GM18508 (cell line): ENCODE measurements around the gene PFDN2.
"Not testable (repeated sequence)": the region's sequence is repeated elsewhere in the genome, so short reads cannot be mapped to it uniquely, and the experiment has no call there.

Experiments used
- ATAC-seq: cut with Tn5 transposase; IDR thresholded peaks from one replicate; pipeline ENCODE4 v1.9.1; 2021; ENCODE audit warnings: moderate number of reproducible peaks; ENCODE audit not compliant: insufficient read depth, unreplicated experiment

Gene PFDN2

DNA sequence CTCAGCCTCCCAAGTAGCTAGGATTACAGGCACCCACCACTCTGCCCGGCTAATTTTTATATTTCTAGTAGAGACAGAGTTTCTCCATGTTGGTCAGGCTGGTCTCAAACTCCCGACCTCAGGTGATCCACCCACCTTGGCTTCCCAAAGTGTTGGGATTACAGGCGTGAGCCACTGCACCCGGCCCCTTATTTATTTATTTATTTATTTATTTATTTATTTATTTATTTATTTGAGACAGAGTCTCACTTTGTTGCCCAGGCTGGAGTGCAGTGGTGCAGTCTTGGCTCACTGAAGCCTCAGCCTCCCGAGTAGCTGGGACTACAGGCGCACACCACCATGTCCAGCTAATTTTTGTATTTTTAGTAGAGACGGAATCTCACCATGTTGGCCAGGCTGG lies 52.2 kb downstream of the PFDN2 start:
- ATAC-seq, result not testable (repeated sequence)

DNA sequence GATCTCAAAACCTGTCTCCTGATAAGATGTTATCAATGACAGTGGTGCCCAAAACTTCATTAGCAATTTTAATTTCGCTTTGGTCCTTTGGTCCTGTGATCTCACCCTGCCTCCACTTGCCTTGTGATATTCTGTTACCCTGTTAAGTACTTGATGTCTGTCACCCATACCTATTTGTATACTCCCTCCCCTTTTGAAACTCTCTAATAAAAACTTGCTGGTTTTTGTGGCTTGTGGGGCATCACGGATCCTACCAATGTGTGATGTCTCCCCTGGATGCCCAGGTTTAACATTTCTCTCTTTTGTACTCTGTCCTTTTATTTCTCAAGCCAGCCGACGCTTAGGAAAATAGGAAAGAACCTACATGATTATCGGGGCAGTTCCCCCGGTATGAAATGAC lies 53.9 kb downstream of the PFDN2 start:
- not testable (repeated sequence) for ATAC-seq

DNA sequence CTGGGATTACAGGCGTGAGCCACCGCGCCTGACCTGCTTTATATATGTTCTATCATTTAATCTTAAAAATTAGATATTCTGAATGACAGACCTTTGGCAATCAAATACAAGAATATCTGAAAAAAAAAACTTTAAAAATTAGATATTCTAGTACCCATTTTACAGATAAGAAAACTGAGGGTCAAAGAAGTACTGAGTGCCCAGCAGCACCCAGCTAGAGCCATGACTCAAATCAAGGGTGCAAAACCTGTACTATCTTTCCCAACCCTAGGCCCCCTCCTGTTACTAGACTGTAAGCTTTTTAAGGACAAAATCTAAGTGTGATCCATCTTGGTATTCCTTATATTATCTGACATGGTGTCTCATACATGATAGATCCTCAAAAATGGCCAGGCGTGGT lies 56.4 kb downstream of the PFDN2 start:
- ATAC-seq, result no peak

- ATAC-seq, result no peak
Observed at GRCh38 chr1:161059293-161059692, 58.5 kb downstream of the PFDN2 start.

DNA sequence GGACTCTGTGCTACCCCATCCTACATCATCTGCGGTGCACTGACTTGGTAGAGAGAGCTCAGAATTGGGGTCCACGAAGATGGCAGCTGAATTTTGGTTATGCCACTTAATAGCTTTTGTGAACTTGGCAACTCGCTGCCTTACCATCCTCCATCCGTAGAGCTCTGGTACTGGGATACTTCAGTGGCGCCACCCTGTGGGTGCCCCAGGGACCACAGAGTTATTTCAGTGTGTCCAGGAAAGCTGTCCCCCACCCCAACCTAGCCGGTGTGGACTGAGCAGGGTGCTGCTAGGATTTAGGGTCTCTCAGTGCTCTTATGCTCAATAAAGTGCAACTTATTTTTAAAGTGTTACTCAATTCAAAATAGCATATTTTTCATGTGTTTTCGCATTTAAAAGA lies 63.0 kb downstream of the PFDN2 start:
- no peak for ATAC-seq

DNA sequence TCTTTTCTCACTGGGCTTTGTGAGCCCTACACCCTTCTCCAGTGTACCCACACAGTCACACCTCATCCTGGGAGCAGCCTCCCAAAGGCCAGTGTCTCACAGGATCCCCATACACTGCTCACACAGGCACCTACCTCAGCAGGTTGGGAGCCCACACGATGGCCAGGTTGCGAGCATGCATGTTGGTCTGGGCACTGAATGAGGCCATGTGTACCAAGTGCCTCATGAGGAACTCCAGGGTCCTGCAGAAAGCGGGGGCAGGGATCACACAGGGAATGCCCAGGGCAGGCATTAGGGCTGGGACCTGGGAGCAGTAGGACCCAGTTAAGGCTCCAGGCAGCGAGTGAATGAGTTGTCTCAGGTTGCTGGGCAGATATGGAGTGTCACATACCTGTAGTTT lies 63.6 kb downstream of the PFDN2 start:
- ATAC-seq, result no peak

DNA sequence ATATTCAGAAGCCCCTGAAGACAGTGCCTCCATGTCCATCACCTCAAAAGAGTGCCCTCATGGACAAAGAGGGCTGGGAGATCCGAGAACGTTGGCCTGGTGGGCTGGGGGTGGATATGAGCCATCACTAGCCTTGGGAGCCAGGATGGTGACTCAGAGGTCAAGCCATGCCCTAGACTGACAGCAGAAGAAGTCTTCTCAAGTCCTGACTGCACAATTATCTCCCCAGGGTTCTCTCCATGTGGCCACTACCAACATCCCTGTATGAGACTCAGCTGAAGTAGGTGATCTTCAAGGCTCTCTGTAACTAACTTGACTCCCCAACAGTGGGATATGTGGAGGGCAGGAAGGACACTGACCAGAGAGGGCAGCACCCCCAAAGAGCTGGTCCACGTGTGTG lies 64.9 kb downstream of the PFDN2 start:
- no peak for ATAC-seq

DNA sequence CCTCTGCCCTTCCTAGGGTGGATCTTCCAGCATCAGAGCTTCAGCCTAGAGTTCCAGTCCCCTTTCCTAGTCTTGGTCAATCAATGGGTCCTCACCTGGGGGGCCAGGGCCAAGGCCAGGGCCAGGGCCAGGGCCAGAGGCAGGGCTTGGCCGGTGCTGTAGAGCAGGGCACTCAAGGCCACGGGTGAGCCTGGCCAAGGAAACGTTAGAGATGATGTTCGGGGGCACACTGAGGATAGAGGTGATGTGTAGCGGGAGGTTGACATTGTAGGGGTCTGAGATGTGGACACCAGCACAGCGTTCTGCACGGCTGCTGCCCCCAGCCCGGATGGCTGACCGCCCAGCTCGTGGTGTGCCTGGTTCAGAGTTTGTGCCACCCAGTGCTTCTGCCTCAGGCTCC lies 66.6 kb downstream of the PFDN2 start:
- ATAC-seq, result no peak
